Transverse colon (tissue), 3 donors: ENCODE measurements around the gene APCDD1.

Source experiments
- CTCF ChIP-seq, 5 experiments: fragments of 200-600 bp in 3 of 5; fragments of 450-650 bp in 2 of 5; sonication (generic) in 3 of 5; IDR thresholded peaks; 1 replicate in 2 of 5; 2 replicates in 3 of 5; pipeline ENCODE4 v1.5.1; 2016 to 2017; ENCODE audit warnings: antibody characterized with exemption in 5 of 5, inconsistent platforms in 3 of 5, mild to moderate bottlenecking in 2 of 5, moderate library complexity in 1 of 5
- POLR2A ChIP-seq: fragments of 450-650 bp; IDR thresholded peaks from one replicate; pipeline ENCODE4 v1.6.1; 2016; ENCODE audit warnings: antibody characterized with exemption, mild to moderate bottlenecking, moderate library complexity

DNA sequence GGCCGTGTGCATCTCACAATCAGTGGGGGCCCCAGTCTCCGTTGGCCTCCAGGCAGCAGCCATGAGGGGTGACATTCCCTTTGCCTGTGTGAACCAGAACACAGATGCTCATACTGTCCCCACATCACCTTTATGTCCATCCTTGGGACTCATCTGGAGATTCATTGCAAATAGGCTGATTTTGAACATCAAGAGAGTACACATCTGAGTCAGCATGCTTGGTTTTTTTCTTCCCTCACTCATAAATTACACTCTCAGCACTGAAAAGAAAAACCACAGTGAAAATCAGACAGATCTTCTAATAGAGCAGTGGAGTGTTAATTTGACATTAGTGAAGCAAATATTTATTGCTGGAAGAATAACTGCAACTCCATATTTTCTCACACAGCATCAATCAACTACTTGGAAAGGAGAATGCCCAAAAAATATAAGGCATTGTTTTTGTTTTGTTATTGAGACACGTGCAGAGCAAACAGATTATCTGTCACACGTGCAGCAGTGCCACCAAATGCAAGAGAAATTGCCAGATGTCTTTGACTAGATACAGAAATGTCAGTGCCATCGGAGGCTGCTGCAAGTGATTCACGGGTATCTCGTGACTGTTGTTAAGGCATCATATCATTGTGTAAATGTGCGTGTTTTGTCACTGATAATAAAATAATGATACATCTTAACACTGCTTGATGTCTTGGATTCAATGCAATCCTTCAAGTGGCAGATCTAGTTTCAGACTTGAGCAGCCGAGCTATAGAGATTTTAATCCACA lies 10.9 kb downstream of the APCDD1 start:
- TF ChIP-seq POLR2A (no peak), CTCF (IDR thresholded peaks at IDR 0.05) (no peak)
